Neutrophil (primary cell): ENCODE measurements around the gene XRCC2.

Experiments used
- H3K27ac ChIP-seq: fragments of 200-600 bp; sonication (generic); 2 replicates; pipeline ENCODE4 v1.5.1; 2016; ENCODE audit warnings: mild to moderate bottlenecking, moderate library complexity
- H3K27me3 ChIP-seq: fragments of 200-600 bp; sonication (generic); 2 replicates; pipeline ENCODE4 v1.6.0; 2016; ENCODE audit warnings: mild to moderate bottlenecking
- H3K36me3 ChIP-seq: fragments of 200-600 bp; sonication (generic); 2 replicates; pipeline ENCODE4 v1.5.1; 2017
- H3K4me1 ChIP-seq, 2 experiments: fragments of 200-600 bp in 1 of 2; sonication (generic) in 1 of 2; 1 replicate in 1 of 2; 2 replicates in 1 of 2; pipeline versions ENCODE4 v1.5.1 to v1.6.1; 2013 to 2016; ENCODE audit warnings: low read depth in 1 of 2, low read length in 1 of 2, mild to moderate bottlenecking in 1 of 2, moderate library complexity in 1 of 2; ENCODE audit not compliant: control insufficient read depth in 1 of 2, insufficient read depth in 1 of 2
- H3K4me3 ChIP-seq, 2 experiments: fragments of 200-600 bp in 1 of 2; sonication (generic) in 1 of 2; 1 replicate in 1 of 2; 2 replicates in 1 of 2; pipeline ENCODE4 v1.5.1; 2013 to 2016; ENCODE audit warnings: low read depth in 1 of 2, low read length in 1 of 2, mild to moderate bottlenecking in 1 of 2, moderate library complexity in 1 of 2
- H3K9me3 ChIP-seq: fragments of 200-600 bp; sonication (generic); 2 replicates; pipeline ENCODE4 v1.5.1; 2016
- CTCF ChIP-seq: fragments of 200-600 bp; sonication (generic); IDR thresholded peaks from 2 replicates; pipeline ENCODE4 v1.5.1; 2016; ENCODE audit warnings: antibody characterized with exemption

The XRCC2 gene

GRCh38 chr7:152668975-152669374, 7.0 kb downstream of the XRCC2 start:
- H3K27me3 ChIP-seq: no peaks in the 10 kb centered on the region
- no peak overlapping the region for H3K27ac ChIP-seq
- H3K4me1 ChIP-seq: no peaks in the 10 kb centered on the region
- no peak for TF ChIP-seq CTCF
- H3K4me3 ChIP-seq: no peak overlapping the region
- H3K36me3 ChIP-seq: no peaks in the 10 kb centered on the region
- no peaks in the 10 kb centered on the region for H3K9me3 ChIP-seq

GRCh38 chr7:152667958-152668357, 8.0 kb downstream of the XRCC2 start:
- no peaks in the 10 kb centered on the region for H3K27me3 ChIP-seq
- H3K36me3 ChIP-seq: no peaks in the 10 kb centered on the region
- H3K4me3 ChIP-seq: no peak overlapping the region
- H3K4me1 ChIP-seq: no peaks in the 10 kb centered on the region
- H3K9me3 ChIP-seq: no peaks in the 10 kb centered on the region
- TF ChIP-seq CTCF: no peak
- H3K27ac ChIP-seq: no peak overlapping the region

- H3K4me1 ChIP-seq: no peaks in the 10 kb centered on the region
- no peaks in the 10 kb centered on the region for H3K27me3 ChIP-seq
- H3K9me3 ChIP-seq: no peaks in the 10 kb centered on the region
- H3K36me3 ChIP-seq: no peaks in the 10 kb centered on the region
- no peak overlapping the region for H3K27ac ChIP-seq
- H3K4me3 ChIP-seq: no peak overlapping the region
- TF ChIP-seq CTCF: no peak
These were observed 9.9 kb downstream of the XRCC2 start for GRCh38 chr7:152666078-152666477.

- no peak overlapping the region for H3K27ac ChIP-seq
- no peaks in the 10 kb centered on the region for H3K4me1 ChIP-seq
- no peaks in the 10 kb centered on the region for H3K9me3 ChIP-seq
- TF ChIP-seq CTCF: no peak
- no peaks in the 10 kb centered on the region for H3K36me3 ChIP-seq
- no peak overlapping the region for H3K4me3 ChIP-seq
- H3K27me3 ChIP-seq: no peaks in the 10 kb centered on the region
These were observed 11.3 kb downstream of the XRCC2 start for GRCh38 chr7:152664636-152665035.

- no peaks in the 10 kb centered on the region for H3K9me3 ChIP-seq
- no peak for TF ChIP-seq CTCF
- no peaks in the 10 kb centered on the region for H3K36me3 ChIP-seq
- no peaks in the 10 kb centered on the region for H3K27me3 ChIP-seq
- no peak overlapping the region for H3K4me3 ChIP-seq
- no peak overlapping the region for H3K27ac ChIP-seq
- H3K4me1 ChIP-seq: no peaks in the 10 kb centered on the region
These were observed 12.0 kb downstream of the XRCC2 start for GRCh38 chr7:152663931-152664330.

GRCh38 chr7:152663148-152663740, 12.7 kb downstream of the XRCC2 start:
- no peaks in the 10 kb centered on the region for H3K36me3 ChIP-seq
- TF ChIP-seq CTCF: no peak
- no peak overlapping the region for H3K4me3 ChIP-seq
- H3K9me3 ChIP-seq: no peaks in the 10 kb centered on the region
- no peaks in the 10 kb centered on the region for H3K27me3 ChIP-seq
- H3K27ac ChIP-seq: no peak overlapping the region
- H3K4me1 ChIP-seq: peaks cover 0 to 4% of the 10 kb centered on the region in 2 experiments
